Activated naive CD8-positive, alpha-beta T cell treated with anti-CD3 and anti-CD28 coated beads, Interleukin-2, amount 50 U/mL, for 24 hours (primary cell): ENCODE measurements around the gene CCR8.
"Not testable (repeated sequence)": the region's sequence is repeated elsewhere in the genome, so short reads cannot be mapped to it uniquely, and the experiment has no call there.

ENCODE experiments used
- ATAC-seq: fragments of 150-1000 bp; cut with Tn5 transposase; one replicate; pipeline ENCODE4 v1.10.0; 2021
- DNase-seq: peaks from one replicate; pipeline ENCODE4 v3.0.0; 2021
- H3K27ac Mint-ChIP-seq: one replicate; pipeline ENCODE4 v1.8.0; 2021; ENCODE audit warnings: mild to moderate bottlenecking, mixed read lengths
- H3K27me3 Mint-ChIP-seq: one replicate; pipeline ENCODE4 v1.8.0; 2021; ENCODE audit warnings: mixed read lengths
- H3K36me3 Mint-ChIP-seq: one replicate; pipeline ENCODE4 v1.8.0; 2021; ENCODE audit warnings: low read depth, mixed read lengths
- H3K4me1 Mint-ChIP-seq: one replicate; pipeline ENCODE4 v1.8.0; 2021; ENCODE audit warnings: mixed read lengths
- H3K4me3 Mint-ChIP-seq: one replicate; pipeline ENCODE4 v1.8.0; 2021; ENCODE audit warnings: mild to moderate bottlenecking, moderate library complexity, mixed read lengths
- H3K9me3 Mint-ChIP-seq: one replicate; pipeline ENCODE4 v1.8.0; 2021; ENCODE audit warnings: mixed read lengths

The CCR8 gene

DNA sequence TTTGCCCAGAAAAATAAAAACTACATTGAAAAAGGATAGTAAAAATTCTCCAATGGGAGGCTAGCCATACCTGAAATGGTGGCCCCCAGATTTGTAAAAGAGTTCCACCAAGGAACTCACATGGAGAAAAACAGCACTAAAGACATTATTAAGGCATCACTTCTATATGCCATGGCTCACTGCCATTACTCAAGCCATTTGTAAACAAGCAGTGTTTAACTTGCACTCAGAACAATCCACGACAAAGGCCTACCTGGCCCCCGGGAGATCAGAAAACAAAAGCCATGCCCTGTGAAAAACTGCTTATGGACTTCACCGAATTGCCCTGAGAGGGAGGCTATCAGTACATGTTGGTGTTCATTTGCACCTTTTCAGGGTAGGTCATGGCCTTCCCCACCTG lies 19.6 kb downstream of the CCR8 start:
- no peak overlapping the region for H3K27ac Mint-ChIP-seq
- peaks cover 20% of the 10 kb centered on the region for H3K4me1 Mint-ChIP-seq
- H3K9me3 Mint-ChIP-seq = no peaks in the 10 kb centered on the region
- no peak overlapping the region for H3K4me3 Mint-ChIP-seq
- DNase-seq (no peak), ATAC-seq (no peak)
- H3K27me3 Mint-ChIP-seq = no peaks in the 10 kb centered on the region
- no peaks in the 10 kb centered on the region for H3K36me3 Mint-ChIP-seq

DNA sequence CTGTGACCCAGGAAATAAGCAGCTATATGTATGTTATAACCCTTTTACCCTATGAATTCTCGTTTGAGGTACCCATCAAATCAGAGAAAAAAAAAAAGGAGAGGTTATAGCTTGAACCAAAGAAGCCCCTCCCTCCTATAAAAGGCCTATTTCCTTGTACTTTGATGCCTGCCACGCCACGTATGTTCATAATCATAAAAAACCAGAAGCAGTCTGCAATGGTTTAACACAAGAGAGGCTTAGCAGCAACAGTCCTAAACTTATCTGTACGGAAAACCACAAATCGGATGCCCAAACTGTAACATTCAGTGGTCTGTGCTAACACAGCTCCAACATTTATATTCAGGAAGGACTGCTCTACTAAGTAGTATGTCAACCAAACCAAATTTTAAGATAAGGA lies 21.2 kb downstream of the CCR8 start:
- Mint-ChIP-seq H3K36me3 (no peaks in the 10 kb centered on the region), H3K4me3 (no peak overlapping the region), H3K4me1 (peaks cover 20% of the 10 kb centered on the region), H3K27me3 (no peaks in the 10 kb centered on the region), H3K27ac (no peak overlapping the region), H3K9me3 (no peaks in the 10 kb centered on the region)
- DNase-seq = no peak
- ATAC-seq = no peak

DNA sequence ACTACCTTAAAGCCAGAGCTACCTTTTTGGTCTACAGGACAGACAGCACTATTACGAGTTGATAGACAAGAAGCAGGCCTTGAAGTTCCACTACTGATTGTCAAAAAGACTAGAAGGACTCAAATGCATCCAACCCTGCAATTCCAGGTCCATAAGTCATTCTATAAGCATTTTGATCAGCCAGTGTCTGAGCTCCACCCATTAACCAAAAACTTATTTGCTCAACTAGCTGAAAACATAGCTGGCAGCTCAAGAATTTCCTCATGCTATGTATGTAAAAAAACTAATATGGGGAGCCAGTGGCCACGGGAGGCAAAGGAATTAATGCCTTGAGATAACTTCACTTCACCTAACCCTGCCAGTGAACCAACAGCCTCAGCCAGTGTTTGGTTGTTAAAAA lies 21.6 kb downstream of the CCR8 start:
- not testable (repeated sequence) for H3K4me3 Mint-ChIP-seq, H3K27ac Mint-ChIP-seq, DNase-seq, H3K27me3 Mint-ChIP-seq, H3K9me3 Mint-ChIP-seq, H3K36me3 Mint-ChIP-seq, ATAC-seq
- peaks cover 20% of the 10 kb centered on the region for H3K4me1 Mint-ChIP-seq

DNA sequence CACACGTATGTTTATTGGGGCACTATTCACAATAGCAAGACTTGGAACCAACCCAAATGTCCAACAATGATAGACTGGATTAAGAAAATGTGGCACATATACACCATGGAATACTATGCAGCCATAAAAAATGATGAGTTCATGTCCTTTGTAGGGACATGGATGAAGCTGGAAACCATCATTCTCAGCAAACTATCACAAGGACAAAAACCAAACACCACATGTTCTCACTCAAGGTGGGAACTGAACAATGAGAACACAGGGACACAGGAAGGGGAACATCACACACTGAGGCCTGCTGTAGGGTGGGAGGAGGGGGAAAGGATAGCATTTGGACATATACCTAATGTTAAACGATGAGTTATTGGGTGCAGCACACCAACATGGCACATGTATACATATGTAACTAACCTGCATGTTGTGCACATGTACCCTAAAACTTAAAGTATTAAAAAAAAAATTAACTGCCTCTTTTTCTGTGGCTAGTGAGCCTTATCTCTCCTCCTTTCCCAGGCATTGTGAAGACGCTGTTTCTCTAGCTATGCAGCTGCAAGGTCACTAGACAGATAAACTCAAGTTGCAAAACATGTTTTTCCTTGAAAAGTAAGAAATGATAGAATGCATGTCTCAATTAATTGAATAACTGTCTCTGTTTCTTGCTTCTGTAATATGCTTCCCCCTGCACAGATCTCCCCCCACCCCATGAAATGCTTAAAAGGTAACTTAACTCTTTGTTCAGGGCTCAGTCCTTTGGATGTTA lies 23.8 kb downstream of the CCR8 start:
- not testable (repeated sequence) for DNase-seq, H3K4me1 Mint-ChIP-seq, H3K36me3 Mint-ChIP-seq, H3K27ac Mint-ChIP-seq, ATAC-seq, H3K4me3 Mint-ChIP-seq, H3K9me3 Mint-ChIP-seq, H3K27me3 Mint-ChIP-seq

DNA sequence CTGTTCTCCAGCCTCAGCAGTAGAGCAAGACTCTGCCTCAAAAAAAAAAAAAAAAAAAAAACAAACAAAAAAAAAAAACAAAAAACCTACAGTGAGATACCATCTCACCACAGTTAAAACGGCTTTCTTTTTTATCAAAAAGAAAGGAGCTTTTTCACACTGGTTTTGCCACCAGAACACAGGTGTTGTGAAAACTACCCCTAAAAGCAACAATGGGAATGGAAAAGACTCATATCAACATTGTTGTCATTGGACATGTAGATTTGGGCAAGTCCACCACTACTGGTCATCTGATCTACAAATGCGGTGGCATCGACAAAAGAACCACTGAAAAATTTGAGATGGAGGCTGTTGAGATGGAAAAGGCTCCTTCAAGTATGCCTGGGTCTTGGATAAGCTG lies 28.8 kb downstream of the CCR8 start:
- Mint-ChIP-seq H3K4me1 (peaks cover 34% of the 10 kb centered on the region), H3K9me3 (no peaks in the 10 kb centered on the region), H3K27me3 (no peaks in the 10 kb centered on the region), H3K27ac (no peak overlapping the region), H3K4me3 (no peak overlapping the region), H3K36me3 (no peaks in the 10 kb centered on the region)
- ATAC-seq (no peak), DNase-seq (no peak)

DNA sequence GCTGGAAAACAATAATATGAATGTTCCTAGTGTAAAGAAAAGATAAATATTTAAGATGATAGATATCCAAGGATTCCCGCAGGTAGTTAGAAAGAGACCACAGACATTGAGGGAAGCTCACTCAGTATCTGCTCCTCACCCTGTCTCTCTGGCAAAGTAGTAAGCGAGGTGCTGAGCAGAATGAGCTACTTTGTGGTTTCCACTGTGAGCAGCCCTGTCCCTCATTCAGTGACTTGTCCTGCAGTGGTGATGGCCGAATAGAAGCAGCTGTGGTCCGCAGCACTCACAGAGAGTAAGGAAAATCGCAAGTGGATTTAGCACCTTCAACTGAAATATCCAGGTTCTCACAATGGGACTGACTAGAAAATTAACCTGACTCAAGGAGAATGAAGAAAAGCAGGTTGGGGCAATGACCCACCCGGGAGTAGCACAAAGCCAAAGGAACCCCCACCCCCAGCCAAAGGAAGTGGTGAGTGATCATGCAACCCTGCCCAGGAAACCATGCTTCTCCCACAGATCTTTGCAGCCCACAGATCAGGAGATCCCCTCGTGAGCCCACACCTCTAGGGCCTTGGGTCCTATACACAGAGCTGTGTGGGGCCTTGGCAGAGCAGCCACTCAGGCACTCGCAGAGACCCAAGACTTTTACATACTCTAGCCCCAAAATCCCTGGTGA lies 31.9 kb downstream of the CCR8 start:
- Mint-ChIP-seq H3K9me3 (no peaks in the 10 kb centered on the region), H3K36me3 (no peaks in the 10 kb centered on the region), H3K4me1 (peaks cover 37% of the 10 kb centered on the region), H3K27me3 (no peaks in the 10 kb centered on the region), H3K27ac (peak overlapping the region; percentile 65), H3K4me3 (peak overlapping the region; percentile 62)
- ATAC-seq (peak; percentile 91), DNase-seq (peak; percentile 47)

DNA sequence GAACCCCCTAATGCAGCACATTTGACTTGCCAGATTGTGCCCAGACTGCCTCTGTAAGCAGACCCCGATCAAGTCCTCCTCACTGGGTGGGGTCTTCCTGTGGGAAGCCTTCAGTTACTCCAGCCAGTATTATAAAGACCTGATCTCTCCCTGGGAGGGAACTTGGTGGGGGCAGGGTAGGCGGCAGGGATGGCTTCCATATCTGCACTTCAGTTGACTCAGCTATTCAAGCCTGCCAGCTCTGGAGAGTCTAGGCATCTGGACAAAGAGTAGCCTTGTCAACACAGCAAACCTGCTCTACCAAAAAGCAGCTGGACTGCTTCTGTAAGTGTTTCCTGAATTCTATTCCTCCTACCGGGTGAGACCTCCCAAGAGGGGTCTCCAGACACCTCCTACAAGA lies 32.7 kb downstream of the CCR8 start:
- H3K27ac Mint-ChIP-seq = peak overlapping the region; percentile 18

DNA sequence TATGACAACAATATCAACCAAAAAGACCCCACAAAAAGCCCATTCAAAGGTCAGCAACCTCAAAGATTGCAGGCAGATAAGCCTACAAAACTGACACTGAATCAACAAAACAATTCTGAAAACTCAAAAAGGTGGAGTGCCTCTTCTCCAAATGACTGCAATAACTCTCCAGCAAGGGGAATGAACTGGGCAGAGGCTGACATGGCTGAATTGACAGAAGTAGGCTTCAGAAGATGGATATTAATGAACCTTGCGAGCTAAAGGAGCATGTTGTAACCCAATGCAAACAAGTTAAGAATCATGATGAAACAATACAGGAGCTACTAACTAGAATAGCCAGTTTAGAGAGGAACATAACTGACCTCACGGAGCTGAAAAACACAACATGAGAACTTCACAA lies 33.3 kb downstream of the CCR8 start:
- no peak for DNase-seq
- H3K9me3 Mint-ChIP-seq = no peaks in the 10 kb centered on the region
- H3K27me3 Mint-ChIP-seq = no peaks in the 10 kb centered on the region
- H3K4me1 Mint-ChIP-seq = peaks cover 36% of the 10 kb centered on the region
- H3K4me3 Mint-ChIP-seq = no peak overlapping the region
- no peaks in the 10 kb centered on the region for H3K36me3 Mint-ChIP-seq
- H3K27ac Mint-ChIP-seq = peak overlapping the region; percentile 18
- no peak for ATAC-seq

More for the DNA sequence above, 32.7 kb downstream of the CCR8 start:
- ATAC-seq (peak; percentile 13), DNase-seq (no peak)
- H3K4me1 Mint-ChIP-seq = peaks cover 37% of the 10 kb centered on the region
- H3K36me3 Mint-ChIP-seq = no peaks in the 10 kb centered on the region
- H3K9me3 Mint-ChIP-seq = no peaks in the 10 kb centered on the region
- no peak overlapping the region for H3K4me3 Mint-ChIP-seq
- H3K27me3 Mint-ChIP-seq = no peaks in the 10 kb centered on the region

DNA sequence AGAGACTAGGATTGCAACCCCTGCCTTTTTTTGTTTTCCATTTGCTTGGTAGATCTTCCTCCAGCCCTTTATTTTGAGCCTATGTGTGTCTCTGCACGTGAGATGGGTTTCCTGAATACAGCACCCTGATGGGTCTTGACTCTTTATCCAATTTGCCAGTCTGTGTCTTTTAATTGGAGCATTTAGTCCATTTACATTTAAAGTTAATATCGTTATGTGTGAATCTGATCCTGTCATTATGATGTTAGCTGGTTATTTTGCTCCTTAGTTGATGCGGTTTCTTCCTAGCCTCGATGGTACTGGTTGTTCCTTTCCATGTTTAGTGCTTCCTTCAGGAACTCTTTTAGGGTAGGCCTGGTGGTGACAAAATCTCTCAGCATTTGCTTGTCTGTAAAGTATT lies 40.9 kb downstream of the CCR8 start:
- not testable (repeated sequence) for H3K9me3 Mint-ChIP-seq, H3K27me3 Mint-ChIP-seq, DNase-seq, H3K36me3 Mint-ChIP-seq, H3K27ac Mint-ChIP-seq, ATAC-seq, H3K4me1 Mint-ChIP-seq, H3K4me3 Mint-ChIP-seq

DNA sequence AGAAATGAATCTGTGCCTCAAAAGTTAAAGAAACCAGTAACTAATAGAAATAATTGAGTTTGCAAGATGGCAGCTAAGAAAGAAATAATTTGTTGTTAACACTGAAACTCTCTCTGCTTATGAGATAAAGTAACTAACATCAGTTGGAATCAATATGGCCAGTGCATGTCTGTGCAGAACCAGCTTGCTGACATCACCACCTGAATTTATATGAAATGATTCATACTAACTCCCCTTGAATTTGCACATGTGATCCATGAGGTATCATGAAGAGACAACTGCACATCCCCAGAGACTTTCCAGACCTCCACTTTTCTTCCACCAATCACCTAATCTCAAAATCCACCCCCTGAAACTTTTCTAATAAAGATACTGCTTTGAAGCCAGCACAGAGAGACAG lies 43.3 kb downstream of the CCR8 start:
- H3K4me3 Mint-ChIP-seq = no peak overlapping the region
- no peak for DNase-seq
- no peaks in the 10 kb centered on the region for H3K4me1 Mint-ChIP-seq
- no peaks in the 10 kb centered on the region for H3K9me3 Mint-ChIP-seq
- ATAC-seq = no peak
- H3K27me3 Mint-ChIP-seq = no peaks in the 10 kb centered on the region
- no peaks in the 10 kb centered on the region for H3K36me3 Mint-ChIP-seq
- H3K27ac Mint-ChIP-seq = no peak overlapping the region

DNA sequence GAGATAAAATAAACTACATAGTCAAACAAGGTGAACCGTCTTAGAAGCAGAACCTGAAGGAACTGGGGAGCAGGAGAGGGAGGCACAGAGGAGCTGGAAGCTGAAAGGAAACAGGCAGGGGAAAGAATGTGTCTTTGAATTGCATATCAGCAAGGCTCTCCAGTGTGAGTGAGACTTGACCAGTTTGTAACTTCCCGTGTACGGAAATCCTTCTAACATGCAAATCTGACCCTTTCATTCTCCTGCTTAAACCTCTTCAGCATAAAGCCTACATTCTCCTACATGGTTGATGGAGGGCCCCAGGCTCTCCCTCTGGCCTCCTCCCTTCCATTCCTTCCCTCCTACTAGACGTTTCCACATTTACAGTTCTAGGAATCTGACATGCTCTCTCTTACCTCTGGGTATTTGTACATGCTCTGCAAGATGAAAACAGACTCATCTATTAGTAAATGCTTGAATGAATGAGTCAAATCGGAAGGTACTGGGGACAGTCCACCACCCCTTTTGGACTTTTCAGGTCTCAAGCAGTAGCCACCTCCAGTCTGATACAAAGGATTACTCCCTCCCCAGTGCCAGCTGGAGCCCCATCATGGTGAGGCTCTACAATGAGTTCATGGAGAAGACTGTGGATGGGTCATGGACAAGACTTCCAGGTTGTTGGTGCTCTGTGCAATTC lies 47.6 kb downstream of the CCR8 start:
- Mint-ChIP-seq H3K36me3 (no peaks in the 10 kb centered on the region), H3K27ac (peak overlapping the region; percentile 0), H3K4me3 (no peak overlapping the region), H3K9me3 (no peaks in the 10 kb centered on the region), H3K4me1 (peaks cover 3% of the 10 kb centered on the region), H3K27me3 (no peaks in the 10 kb centered on the region)
- ATAC-seq (no peak), DNase-seq (no peak)

DNA sequence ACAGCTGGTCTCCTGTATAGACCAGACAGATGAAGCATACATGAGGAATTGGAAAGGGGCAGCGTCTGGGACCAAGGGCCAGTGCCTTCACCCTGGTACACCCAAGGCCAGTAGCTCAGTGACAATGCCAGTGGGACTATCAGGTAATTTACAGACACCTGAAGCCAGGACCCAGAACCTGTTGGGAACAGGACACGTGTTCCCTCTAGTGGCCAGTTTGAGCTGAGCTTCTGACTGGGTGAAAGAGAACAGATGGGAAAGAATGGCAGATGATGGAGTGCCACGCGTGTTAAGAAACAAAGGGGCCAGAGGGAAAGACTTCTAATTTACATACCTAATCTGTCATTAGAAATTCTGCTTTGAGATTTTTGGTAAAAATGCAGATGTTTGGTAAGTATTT lies 48.6 kb downstream of the CCR8 start:
- Mint-ChIP-seq H3K4me3 (no peak overlapping the region), H3K36me3 (no peaks in the 10 kb centered on the region), H3K27me3 (no peaks in the 10 kb centered on the region), H3K9me3 (no peaks in the 10 kb centered on the region), H3K27ac (peak overlapping the region; percentile 26), H3K4me1 (peaks cover 12% of the 10 kb centered on the region)
- ATAC-seq = peak; percentile 76
- peak; percentile 41 for DNase-seq

DNA sequence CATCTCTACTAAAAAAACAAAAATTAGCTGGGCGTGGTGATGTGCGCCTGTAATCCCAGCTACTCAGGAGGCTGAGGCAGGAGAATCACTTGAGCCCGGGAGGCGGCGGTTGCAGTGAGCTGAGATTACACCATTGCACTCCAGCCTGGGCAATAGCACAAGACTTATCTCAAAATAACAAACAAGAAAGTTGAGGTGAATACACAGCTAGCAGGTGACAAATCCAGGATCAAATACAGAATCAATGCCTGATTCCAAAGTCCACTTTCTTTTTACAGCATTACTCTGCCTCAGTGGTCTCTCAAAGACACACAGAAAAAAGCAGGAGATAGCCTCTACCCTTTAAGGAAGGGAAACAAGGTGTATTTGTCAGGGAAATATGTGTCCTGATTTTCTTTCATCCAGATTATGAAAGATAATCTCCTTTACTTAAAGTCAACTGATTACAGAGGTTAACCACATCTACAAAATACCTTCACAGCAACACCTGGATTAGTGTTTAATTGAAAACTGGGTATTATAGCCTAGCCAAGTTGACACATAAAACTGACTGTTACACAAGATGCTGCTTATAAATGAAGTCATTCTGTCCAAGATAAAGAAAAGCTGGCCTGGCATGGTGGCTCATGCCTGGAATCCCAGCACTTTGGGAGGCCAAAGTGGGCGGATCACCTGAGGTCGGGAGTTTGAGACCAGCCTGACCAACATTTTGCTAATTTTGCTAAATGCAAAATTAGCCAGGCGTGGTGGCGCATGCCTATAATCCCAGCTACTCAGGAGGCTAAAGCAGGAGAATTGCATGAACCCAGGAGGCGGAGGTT lies 49.7 kb downstream of the CCR8 start:
- Mint-ChIP-seq H3K4me3 (no peak overlapping the region), H3K9me3 (no peaks in the 10 kb centered on the region), H3K27me3 (no peaks in the 10 kb centered on the region), H3K27ac (no peak overlapping the region), H3K4me1 (peaks cover 14% of the 10 kb centered on the region), H3K36me3 (no peaks in the 10 kb centered on the region)
- ATAC-seq (no peak), DNase-seq (no peak)

DNA sequence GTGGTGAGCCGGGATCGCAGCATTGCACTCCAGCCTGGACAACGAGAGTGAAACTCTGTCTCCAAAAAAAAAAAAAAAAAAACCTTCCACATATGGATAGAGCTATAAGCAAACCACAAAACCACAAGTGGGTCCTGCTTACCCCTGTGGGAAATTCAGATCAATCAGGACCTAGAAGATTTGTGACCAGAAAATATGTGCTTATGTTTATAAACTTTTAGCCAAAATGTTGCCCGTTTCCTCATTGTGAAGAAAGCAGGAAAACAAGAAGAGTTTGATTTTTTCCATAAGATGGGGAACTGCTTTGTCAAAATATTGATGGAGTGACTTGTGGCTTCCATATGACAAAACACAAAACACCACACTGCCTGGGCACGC lies 50.3 kb downstream of the CCR8 start:
- Mint-ChIP-seq H3K27ac (no peak overlapping the region), H3K4me1 (peaks cover 20% of the 10 kb centered on the region), H3K4me3 (no peak overlapping the region), H3K9me3 (no peaks in the 10 kb centered on the region), H3K36me3 (peaks cover 2% of the 10 kb centered on the region), H3K27me3 (no peaks in the 10 kb centered on the region)
- DNase-seq (no peak), ATAC-seq (no peak)
